HEK293 (cell line): ENCODE data around the gene AQP6.
"Not testable (repeated sequence)": the region's sequence is repeated elsewhere in the genome, so short reads cannot be mapped to it uniquely, and the experiment has no call there.

Source experiments
- CTCF ChIA-PET: fragments of 350-600 bp; formaldehyde crosslinking; extraction: SDS; loops from one replicate; lab custom pipeline; 2021; ENCODE audit warnings: antibody characterized with exemption; lab: Yijun Ruan, JAX
- POLR2A ChIA-PET: fragments of 300-600 bp; formaldehyde crosslinking; extraction: SDS; loops from one replicate; lab custom pipeline; 2020; ENCODE audit warnings: antibody characterized with exemption, inconsistent platforms; lab: Yijun Ruan, JAX
- H3K27ac ChIP-seq: fragments of 200-500 bp; sonication (Bioruptor generic); 2 replicates; pipeline ENCODE4 v1.5.1; 2014; ENCODE audit warnings: low read depth, low read length, control low read depth, inconsistent platforms; ENCODE audit errors: extremely low read depth
- H3K36me3 ChIP-seq, 2 experiments: fragments of 200-500 bp in 1 of 2; sonication (Bioruptor generic) in 1 of 2; 1 replicate in 1 of 2; 2 replicates in 1 of 2; pipeline ENCODE4 v1.5.1; 2014 to 2017; ENCODE audit warnings: inconsistent platforms in 2 of 2, low read length in 2 of 2; ENCODE audit not compliant: control insufficient read depth in 2 of 2, insufficient read depth in 1 of 2
- H3K4me1 ChIP-seq: fragments of 200-500 bp; sonication (Bioruptor generic); 2 replicates; pipeline ENCODE4 v1.5.1; 2014; ENCODE audit warnings: mild to moderate bottlenecking, low read length, inconsistent platforms; ENCODE audit not compliant: control insufficient read depth, insufficient read depth
- H3K4me3 ChIP-seq: 2 replicates; pipeline ENCODE4 v1.5.1; 2011; ENCODE audit warnings: low read depth, mild to moderate bottlenecking, control low read depth, low read length, moderate library complexity
- H3K9me3 ChIP-seq: fragments of 200-500 bp; sonication (Bioruptor generic); 2 replicates; pipeline ENCODE4 v1.5.1; 2014; ENCODE audit warnings: low read depth, low read length, inconsistent platforms; ENCODE audit not compliant: control insufficient read depth, insufficient read depth
- FEZF1 ChIP-seq: fragments of 450-650 bp; formaldehyde crosslinking; IDR thresholded peaks from 2 replicates; pipeline ENCODE4 v1.5.1; 2016; ENCODE audit warnings: missing biosample characterization, missing genetic modification characterization
- GFI1B ChIP-seq: fragments of 450-650 bp; formaldehyde crosslinking; IDR thresholded peaks from 2 replicates; pipeline ENCODE4 v1.5.1; 2016; ENCODE audit warnings: missing biosample characterization, missing genetic modification characterization
- WT1 ChIP-seq: fragments of 450-650 bp; formaldehyde crosslinking; IDR thresholded peaks from 2 replicates; pipeline ENCODE4 v1.5.1; 2016; ENCODE audit warnings: missing biosample characterization, missing genetic modification characterization
- ZBTB17 ChIP-seq: fragments of 450-650 bp; formaldehyde crosslinking; IDR thresholded peaks from 2 replicates; pipeline ENCODE4 v1.5.1; 2016; ENCODE audit warnings: missing biosample characterization, missing genetic modification characterization
- ZFP69B ChIP-seq: fragments of 450-650 bp; formaldehyde crosslinking; IDR thresholded peaks from 2 replicates; pipeline ENCODE4 v1.5.1; 2016; ENCODE audit warnings: missing biosample characterization, missing genetic modification characterization
- ZIC2 ChIP-seq: fragments of 450-650 bp; formaldehyde crosslinking; IDR thresholded peaks from 2 replicates; pipeline ENCODE4 v1.5.1; 2016; ENCODE audit warnings: missing biosample characterization, missing genetic modification characterization
- ZNF157 ChIP-seq: fragments of 450-650 bp; formaldehyde crosslinking; IDR thresholded peaks from 2 replicates; pipeline ENCODE4 v1.5.1; 2016; ENCODE audit warnings: missing biosample characterization, missing genetic modification characterization
- ZNF510 ChIP-seq: fragments of 450-650 bp; formaldehyde crosslinking; IDR thresholded peaks from 2 replicates; pipeline ENCODE4 v1.5.1; 2018; ENCODE audit warnings: mild to moderate bottlenecking, missing genetic modification characterization, missing biosample characterization; ENCODE audit not compliant: insufficient replicate concordance
- ZNF544 ChIP-seq: fragments of 450-650 bp; formaldehyde crosslinking; IDR thresholded peaks from 2 replicates; pipeline ENCODE4 v1.5.0; 2017; ENCODE audit warnings: missing biosample characterization, missing genetic modification characterization
- ZNF664 ChIP-seq: fragments of 450-650 bp; formaldehyde crosslinking; IDR thresholded peaks from 2 replicates; pipeline ENCODE4 v1.5.1; 2016; ENCODE audit warnings: missing biosample characterization, missing genetic modification characterization
- ZNF792 ChIP-seq: fragments of 450-650 bp; formaldehyde crosslinking; IDR thresholded peaks from 2 replicates; pipeline ENCODE4 v1.5.1; 2016; ENCODE audit warnings: missing biosample characterization, missing genetic modification characterization
- TF ChIP-seq, protein P1 (sequence below): fragments of 450-650 bp; formaldehyde crosslinking; IDR thresholded peaks from 2 replicates; pipeline ENCODE4 v1.5.1; 2017; ENCODE audit warnings: missing biosample characterization, missing genetic modification characterization
- TF ChIP-seq, protein P2 (sequence below): fragments of 450-650 bp; formaldehyde crosslinking; IDR thresholded peaks from 2 replicates; pipeline ENCODE4 v1.5.1; 2016; ENCODE audit warnings: missing biosample characterization, missing genetic modification characterization

The AQP6 gene

DNA sequence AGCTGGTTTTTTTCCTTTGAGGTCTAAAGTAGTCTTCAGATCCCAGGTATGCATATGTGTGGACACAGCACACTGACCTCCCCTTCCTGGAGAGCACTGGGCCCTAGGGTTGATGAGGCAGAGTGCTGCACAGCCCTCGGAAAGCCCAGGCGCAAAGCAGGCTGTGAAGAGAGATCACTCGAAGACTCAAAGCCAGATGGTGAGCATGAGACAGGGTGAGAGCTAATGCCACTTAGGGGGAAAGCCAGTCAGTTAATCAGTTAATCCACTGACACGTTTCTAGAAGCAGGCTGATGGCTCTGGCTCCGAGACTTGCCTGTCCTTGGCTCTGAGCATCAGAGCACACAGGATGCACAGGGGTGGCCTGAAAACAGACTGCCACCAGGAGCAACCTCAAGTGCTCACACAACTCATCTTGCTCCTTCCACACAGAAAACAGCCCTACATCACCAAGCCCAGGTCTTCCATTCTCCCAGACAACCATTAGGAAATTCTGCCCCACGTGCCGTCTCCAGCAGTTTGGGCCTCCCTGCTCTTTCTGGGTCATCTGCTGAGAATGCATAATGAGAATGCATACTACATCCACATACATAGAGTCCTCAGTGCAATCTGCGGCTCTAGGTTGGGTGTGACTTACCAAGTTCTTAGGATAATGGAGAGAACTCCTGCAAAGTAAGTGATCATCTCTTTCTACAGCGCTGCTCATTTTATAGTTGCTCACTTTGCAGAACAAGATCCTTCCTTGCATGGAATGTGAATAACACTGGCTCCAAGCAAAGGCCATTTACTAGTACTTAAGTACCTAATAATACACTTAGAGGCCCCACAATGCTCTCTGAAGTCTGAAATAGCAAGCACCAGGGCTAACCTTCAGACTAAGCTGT is 12.0 kb downstream of the AQP6 start:
- Histone ChIP-seq H3K4me1 (no peaks in the 10 kb centered on the region), H3K4me3 (no peak overlapping the region), H3K9me3 (no peaks in the 10 kb centered on the region), H3K36me3 (peaks cover 19 to 53% of the 10 kb centered on the region in 2 experiments), H3K27ac (no peak overlapping the region)
- POLR2A ChIA-PET = no interaction called here
- peak; percentile 63 for TF ChIP-seq ZNF157 (tag by site-specific recombination)
- TF ChIP-seq FEZF1 (tag by site-specific recombination) = peak; percentile 51
- TF ChIP-seq, protein P1, sequence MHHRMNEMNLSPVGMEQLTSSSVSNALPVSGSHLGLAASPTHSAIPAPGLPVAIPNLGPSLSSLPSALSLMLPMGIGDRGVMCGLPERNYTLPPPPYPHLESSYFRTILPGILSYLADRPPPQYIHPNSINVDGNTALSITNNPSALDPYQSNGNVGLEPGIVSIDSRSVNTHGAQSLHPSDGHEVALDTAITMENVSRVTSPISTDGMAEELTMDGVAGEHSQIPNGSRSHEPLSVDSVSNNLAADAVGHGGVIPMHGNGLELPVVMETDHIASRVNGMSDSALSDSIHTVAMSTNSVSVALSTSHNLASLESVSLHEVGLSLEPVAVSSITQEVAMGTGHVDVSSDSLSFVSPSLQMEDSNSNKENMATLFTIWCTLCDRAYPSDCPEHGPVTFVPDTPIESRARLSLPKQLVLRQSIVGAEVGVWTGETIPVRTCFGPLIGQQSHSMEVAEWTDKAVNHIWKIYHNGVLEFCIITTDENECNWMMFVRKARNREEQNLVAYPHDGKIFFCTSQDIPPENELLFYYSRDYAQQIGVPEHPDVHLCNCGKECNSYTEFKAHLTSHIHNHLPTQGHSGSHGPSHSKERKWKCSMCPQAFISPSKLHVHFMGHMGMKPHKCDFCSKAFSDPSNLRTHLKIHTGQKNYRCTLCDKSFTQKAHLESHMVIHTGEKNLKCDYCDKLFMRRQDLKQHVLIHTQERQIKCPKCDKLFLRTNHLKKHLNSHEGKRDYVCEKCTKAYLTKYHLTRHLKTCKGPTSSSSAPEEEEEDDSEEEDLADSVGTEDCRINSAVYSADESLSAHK (tag by site-specific recombination) = peak; percentile 72; the same call in 1 of the 2 replicates
- no peak for TF ChIP-seq ZNF792 (tag by site-specific recombination)
- TF ChIP-seq ZNF664 (tag by site-specific recombination) = peak; percentile 65; the same call in 1 of the 2 replicates
- CTCF ChIA-PET = interaction anchor here (0.6 to 7.5 kb wide), 10 partner anchors 8 to 243 kb away, joined by 3 to 104 read pairs (median 7); partner anchors contain the start of genes SMARCD1 and TMBIM6

GRCh38 chr12:49985981-49986380 is 13.2 kb downstream of the AQP6 start:
- ChIA-PET CTCF (interaction anchor here (0.6 to 3.0 kb wide), 4 partner anchors 19 to 770 kb away, joined by 3 to 19 read pairs (median 8); no protein-coding TSS in a partner anchor), POLR2A (no interaction called here)
- Histone ChIP-seq H3K4me1 (no peaks in the 10 kb centered on the region), H3K36me3 (peaks cover 30 to 66% of the 10 kb centered on the region in 2 experiments), H3K9me3 (no peaks in the 10 kb centered on the region), H3K4me3 (no peak overlapping the region), H3K27ac (no peak overlapping the region)
- TF ChIP-seq ZFP69B (tag by site-specific recombination) = no peak
- TF ChIP-seq FEZF1 (tag by site-specific recombination) = 0 out of 2 replicates have a peak, but pooled peaks have one; percentile 22
- TF ChIP-seq ZNF510 (tag by site-specific recombination) = no peak
- TF ChIP-seq GFI1B (tag by site-specific recombination) = no peak

- not testable (repeated sequence) for H3K4me3 ChIP-seq, H3K27ac ChIP-seq, H3K4me1 ChIP-seq, H3K9me3 ChIP-seq
- H3K36me3 ChIP-seq = peaks cover 35 to 69% of the 10 kb centered on the region in 2 experiments
- peak; percentile 55; the same call in 1 of the 2 replicates for TF ChIP-seq ZIC2
- TF ChIP-seq WT1 (tag by site-specific recombination) = 0 out of 2 replicates have a peak, but pooled peaks have one; percentile 21
- peak; percentile 57 for TF ChIP-seq ZBTB17
- ChIA-PET POLR2A (interaction anchor here (0.6 kb wide), 1 partner anchor 41 kb away, joined by 3 read pairs; no protein-coding TSS in a partner anchor), CTCF (interaction anchor here (0.6 to 2.3 kb wide), 3 partner anchors 19 to 771 kb away, joined by 3 to 19 read pairs (median 3); no protein-coding TSS in a partner anchor)
Observed at GRCh38 chr12:49986476-49986875, 13.7 kb downstream of the AQP6 start.

- CTCF ChIA-PET = interaction anchor here (0.6 to 4.1 kb wide), 2 partner anchors 21 to 800 kb away, joined by 3 to 26 read pairs; no protein-coding TSS in a partner anchor
- Histone ChIP-seq H3K4me1 (no peaks in the 10 kb centered on the region), H3K36me3 (peaks cover 47 to 82% of the 10 kb centered on the region in 2 experiments)
Observed at GRCh38 chr12:49987625-49988303, 15.0 kb downstream of the AQP6 start.

GRCh38 chr12:49989400-49989799 is 16.7 kb downstream of the AQP6 start:
- CTCF ChIA-PET = interaction anchor here (0.6 to 4.1 kb wide), 4 partner anchors 12 to 49 kb away, joined by 3 to 26 read pairs (median 8); no protein-coding TSS in a partner anchor
- POLR2A ChIA-PET, H3K27ac ChIP-seq, H3K9me3 ChIP-seq, H3K4me1 ChIP-seq, H3K4me3 ChIP-seq: not testable (repeated sequence)
- peaks cover 64 to 96% of the 10 kb centered on the region in 2 experiments for H3K36me3 ChIP-seq

More at GRCh38 chr12:49987625-49988303, 15.0 kb downstream of the AQP6 start:
- H3K9me3 ChIP-seq = no peaks in the 10 kb centered on the region
- TF ChIP-seq ZNF544 (tag by site-specific recombination) (no peak), ZIC2 (peak; percentile 82)
- TF ChIP-seq, protein P2, sequence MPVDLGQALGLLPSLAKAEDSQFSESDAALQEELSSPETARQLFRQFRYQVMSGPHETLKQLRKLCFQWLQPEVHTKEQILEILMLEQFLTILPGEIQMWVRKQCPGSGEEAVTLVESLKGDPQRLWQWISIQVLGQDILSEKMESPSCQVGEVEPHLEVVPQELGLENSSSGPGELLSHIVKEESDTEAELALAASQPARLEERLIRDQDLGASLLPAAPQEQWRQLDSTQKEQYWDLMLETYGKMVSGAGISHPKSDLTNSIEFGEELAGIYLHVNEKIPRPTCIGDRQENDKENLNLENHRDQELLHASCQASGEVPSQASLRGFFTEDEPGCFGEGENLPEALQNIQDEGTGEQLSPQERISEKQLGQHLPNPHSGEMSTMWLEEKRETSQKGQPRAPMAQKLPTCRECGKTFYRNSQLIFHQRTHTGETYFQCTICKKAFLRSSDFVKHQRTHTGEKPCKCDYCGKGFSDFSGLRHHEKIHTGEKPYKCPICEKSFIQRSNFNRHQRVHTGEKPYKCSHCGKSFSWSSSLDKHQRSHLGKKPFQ = no peak
- POLR2A ChIA-PET = no interaction called here
- H3K27ac ChIP-seq = no peak overlapping the region
- H3K4me3 ChIP-seq = no peak overlapping the region
